H1 (cell line): ENCODE data around the gene MRPL36. TPM values are rescaled to one million over a fixed set of nuclear protein-coding genes. Genes with fewer than 3 reads are reported as not detected.

Source experiments
- CTCF ChIA-PET: fragments of 300-600 bp; sonication (Branson Sonifier 250); formaldehyde crosslinking; loops from one replicate; lab custom pipeline; 2021; ENCODE audit not compliant: partially characterized antibody; lab: Charles Lee
- POLR2A ChIA-PET: fragments of 300-600 bp; sonication (Branson Sonifier 250); formaldehyde crosslinking; loops from one replicate; lab custom pipeline; 2021; ENCODE audit warnings: inconsistent platforms; ENCODE audit not compliant: partially characterized antibody; lab: Charles Lee
- DNase-seq, 2 experiments: peaks; one replicate each; pipeline versions ENCODE4 v3.0.0 to v3.0.0-alpha.2; 2010 to 2022; ENCODE audit warnings: low spot score in 2 of 2, low read depth in 1 of 2, mixed read lengths in 1 of 2
- FAIRE-seq: peaks from 2 replicates; lab custom pipeline; 2011; peaks lifted over from hg19 to GRCh38; lab: Jason Lieb, UNC
- H2AFZ ChIP-seq: 2 replicates; pipeline ENCODE4 v1.8.1; 2012; ENCODE audit warnings: low read length, inconsistent platforms
- H2AK5ac ChIP-seq: 2 replicates; pipeline ENCODE4 v1.6.1; 2013; ENCODE audit warnings: low read depth, low read length
- H2BK120ac ChIP-seq: replicated peaks from 2 replicates; pipeline ENCODE3; 2013; ENCODE audit warnings: low read depth, low read length, inconsistent platforms
- H2BK12ac ChIP-seq: 2 replicates; pipeline ENCODE4 v1.6.1; 2013; ENCODE audit warnings: low read depth, low read length
- H2BK15ac ChIP-seq: 2 replicates; pipeline ENCODE4 v1.6.1; 2013; ENCODE audit warnings: low read length
- H2BK20ac ChIP-seq: 2 replicates; pipeline ENCODE4 v1.6.1; 2013; ENCODE audit warnings: low read length
- H2BK5ac ChIP-seq: 2 replicates; pipeline ENCODE4 v1.6.1; 2013; ENCODE audit warnings: low read depth, low read length
- H3K14ac ChIP-seq: 2 replicates; pipeline ENCODE4 v1.6.1; 2013; ENCODE audit warnings: inconsistent platforms; ENCODE audit not compliant: insufficient read length
- H3K18ac ChIP-seq: 2 replicates; pipeline ENCODE4 v1.6.1; 2013; ENCODE audit warnings: low read length; ENCODE audit errors: extremely low read depth
- H3K23ac ChIP-seq: 2 replicates; pipeline ENCODE4 v1.6.1; 2013; ENCODE audit warnings: inconsistent platforms; ENCODE audit not compliant: insufficient read length
- H3K23me2 ChIP-seq: 2 replicates; pipeline ENCODE4 v1.6.1; 2013; ENCODE audit warnings: low read depth, low read length
- H3K27ac ChIP-seq: 2 replicates; pipeline ENCODE4 v1.6.1; 2011; ENCODE audit warnings: low read depth, low read length, inconsistent platforms
- H3K27me3 ChIP-seq, 4 experiments: replicated peaks in 1 of 4; 1 replicate in 1 of 4; 2 replicates in 3 of 4; pipeline versions ENCODE4 v1.6.1 to v1.8.1; 2011 to 2013; ENCODE audit warnings: low read length in 3 of 4, mild to moderate bottlenecking in 3 of 4, inconsistent platforms in 2 of 4, mixed read lengths in 2 of 4, moderate library complexity in 1 of 4; ENCODE audit not compliant: control insufficient read depth in 3 of 4, insufficient read depth in 3 of 4; ENCODE audit errors: extremely low read depth in 1 of 4
- H3K36me3 ChIP-seq, 4 experiments: 2 replicates each; pipeline versions ENCODE4 v1.6.1 to v1.8.1; 2011 to 2013; ENCODE audit warnings: mild to moderate bottlenecking in 4 of 4, low read length in 3 of 4, moderate library complexity in 2 of 4, control low read depth in 1 of 4, inconsistent platforms in 1 of 4; ENCODE audit not compliant: insufficient read depth in 4 of 4, control insufficient read depth in 2 of 4
- H3K4ac ChIP-seq: replicated peaks from 2 replicates; pipeline ENCODE3; 2013; ENCODE audit warnings: low read length, low read depth, mixed read lengths, inconsistent platforms; ENCODE audit not compliant: insufficient read length
- H3K4me1 ChIP-seq, 4 experiments: replicated peaks in 1 of 4; 1 replicate in 1 of 4; 2 replicates in 3 of 4; pipeline versions ENCODE4 v1.6.1 to v1.8.1; 2011 to 2013; ENCODE audit warnings: low read length in 3 of 4, inconsistent platforms in 2 of 4, mixed read lengths in 1 of 4; ENCODE audit not compliant: insufficient read depth in 4 of 4, control insufficient read depth in 3 of 4
- H3K4me2 ChIP-seq, 2 experiments: 2 replicates each; pipeline versions ENCODE4 v1.6.1 to v1.8.1; 2011 to 2013; ENCODE audit warnings: low read depth in 2 of 2, low read length in 2 of 2, control low read depth in 1 of 2, inconsistent platforms in 1 of 2, mild to moderate bottlenecking in 1 of 2; ENCODE audit not compliant: insufficient read depth in 1 of 2
- H3K4me3 ChIP-seq, 4 experiments: fragments of 200-600, 300-600 bp in 1 of 4; sonication (generic), shearing (Covaris generic), sonication (Bioruptor Twin) in 1 of 4; 2 replicates each; pipeline versions ENCODE4 v1.5.1 to v1.8.1; 2011 to 2016; ENCODE audit warnings: low read length in 4 of 4, low read depth in 3 of 4, control low read depth in 2 of 4, inconsistent platforms in 2 of 4, mild to moderate bottlenecking in 2 of 4, mixed read lengths in 1 of 4, moderate library complexity in 1 of 4; ENCODE audit not compliant: insufficient read depth in 2 of 4; ENCODE audit errors: extremely low read depth in 1 of 4
- H3K56ac ChIP-seq: replicated peaks from 2 replicates; pipeline ENCODE3; 2013; ENCODE audit warnings: low read depth, mild to moderate bottlenecking, mixed read lengths, low read length, inconsistent platforms; ENCODE audit not compliant: insufficient read length
- H3K79me1 ChIP-seq: 2 replicates; pipeline ENCODE4 v1.6.1; 2013; ENCODE audit warnings: low read depth, low read length, control low read depth
- H3K79me2 ChIP-seq, 2 experiments: 2 replicates each; pipeline versions ENCODE4 v1.6.1 to v1.8.1; 2012 to 2013; ENCODE audit warnings: low read length in 2 of 2, mild to moderate bottlenecking in 2 of 2, inconsistent platforms in 1 of 2; ENCODE audit not compliant: insufficient read depth in 2 of 2, control insufficient read depth in 1 of 2
- H3K9ac ChIP-seq, 4 experiments: replicated peaks in 1 of 4; 1 replicate in 1 of 4; 2 replicates in 3 of 4; pipeline versions ENCODE4 v1.6.1 to v1.8.1; 2011 to 2013; ENCODE audit warnings: low read depth in 3 of 4, low read length in 3 of 4, control low read depth in 2 of 4, mild to moderate bottlenecking in 2 of 4, moderate library complexity in 2 of 4, inconsistent platforms in 1 of 4; ENCODE audit errors: extremely low read depth in 1 of 4
- H3K9me3 ChIP-seq, 2 experiments: 2 replicates each; pipeline versions ENCODE4 v1.6.1 to v1.8.1; 2012 to 2013; ENCODE audit warnings: mild to moderate bottlenecking in 2 of 2, moderate library complexity in 2 of 2, control low read depth in 1 of 2, inconsistent platforms in 1 of 2, low read depth in 1 of 2, low read length in 1 of 2, mixed read lengths in 1 of 2; ENCODE audit not compliant: insufficient read depth in 2 of 2
- H4K20me1 ChIP-seq, 2 experiments: replicated peaks in 1 of 2; 2 replicates each; pipeline versions ENCODE3 to v1.8.1; 2011 to 2013; ENCODE audit warnings: inconsistent platforms in 2 of 2, low read length in 2 of 2, mild to moderate bottlenecking in 1 of 2; ENCODE audit not compliant: insufficient read depth in 2 of 2, control insufficient read depth in 1 of 2
- H4K5ac ChIP-seq: 2 replicates; pipeline ENCODE4 v1.6.1; 2013; ENCODE audit warnings: low read length, low read depth, mixed read lengths, inconsistent platforms; ENCODE audit not compliant: insufficient read length
- H4K8ac ChIP-seq: 2 replicates; pipeline ENCODE4 v1.8.0; 2013; ENCODE audit warnings: mild to moderate bottlenecking, moderate library complexity, low read length, inconsistent platforms; ENCODE audit not compliant: insufficient read depth; ENCODE audit errors: extremely low read depth
- H4K91ac ChIP-seq: replicated peaks from 2 replicates; pipeline ENCODE3; 2013; ENCODE audit warnings: low read length, mixed read lengths, inconsistent platforms; ENCODE audit not compliant: insufficient read length
- CREB1 ChIP-seq: IDR thresholded peaks from 2 replicates; pipeline ENCODE4 v1.6.1; 2012; ENCODE audit warnings: inconsistent platforms
- EP300 ChIP-seq, 2 experiments: IDR thresholded peaks; 1 replicate in 1 of 2; 2 replicates in 1 of 2; pipeline ENCODE4 v1.6.1; 2011 to 2012; ENCODE audit warnings: low read depth in 2 of 2, low read length in 2 of 2, mild to moderate bottlenecking in 2 of 2, borderline replicate concordance in 1 of 2, inconsistent platforms in 1 of 2, moderate library complexity in 1 of 2
- POLR2AphosphoS5 ChIP-seq: IDR thresholded peaks from 2 replicates; pipeline ENCODE4 v1.6.1; 2011; ENCODE audit warnings: low read depth, low read length
- POU5F1 ChIP-seq: IDR thresholded peaks from 2 replicates; pipeline ENCODE4 v1.6.1; 2011; ENCODE audit warnings: low read depth, mild to moderate bottlenecking, low read length, moderate library complexity
- RAD21 ChIP-seq, 2 experiments: IDR thresholded peaks in 1 of 2; conservative IDR thresholded peaks in 1 of 2; 2 replicates each; pipeline ENCODE4 v1.6.1; 2011; ENCODE audit warnings: low read depth in 2 of 2, low read length in 2 of 2, improper control_type of control experiment in 1 of 2, inconsistent platforms in 1 of 2, mild to moderate bottlenecking in 1 of 2, moderate library complexity in 1 of 2
- SP1 ChIP-seq: IDR thresholded peaks from 2 replicates; pipeline ENCODE4 v1.6.1; 2011; ENCODE audit warnings: low read depth, low read length
- TBP ChIP-seq: IDR thresholded peaks from 2 replicates; pipeline ENCODE4 v1.6.1; 2011; ENCODE audit warnings: low read depth, low read length, improper control_type of control experiment
- ZNF274 ChIP-seq: IDR thresholded peaks from 2 replicates; pipeline ENCODE4 v1.7.0; 2012; ENCODE audit warnings: low read length, borderline replicate concordance; ENCODE audit errors: extremely low read depth
- WGBS, 2 experiments: shearing (Covaris generic) in 1 of 2; methylation state at CpG; one replicate each; pipeline versions ENCODE4 v1.1.6 to v1.1.7; 2013 to 2015; ENCODE audit warnings: low lambda C conversion rate in 2 of 2, mixed read lengths in 2 of 2, inconsistent platforms in 1 of 2, low coverage in 1 of 2, missing lambda C conversion rate in 1 of 2; ENCODE audit not compliant: insufficient replicate concordance in 2 of 2, insufficient coverage in 1 of 2, insufficient read length in 1 of 2; ENCODE audit errors: extremely low coverage in 1 of 2, missing lambda C conversion rate in 1 of 2; 5-methylcytosine and 5-hydroxymethylcytosine counted together
- polyA plus RNA-seq, 7 experiments: library from polyadenylated mRNA; depleted of rRNA in 3 of 7; stranded (reverse) in 5 of 7; unstranded in 2 of 7; fragments of >200 nt in 5 of 7; fragments of 200-250 nt in 2 of 7; gene quantifications; 1 replicate in 5 of 7; 2 replicates in 1 of 7; 4 replicates in 1 of 7; pipeline versions ENCODE4 v1.2.1 to v1.2.3, GENCODE V29; 2011 to 2013; ENCODE audit warnings: missing spikeins in 2 of 7, mixed read lengths in 2 of 7
- total RNA-seq: library from RNA; stranded (reverse); fragmentation: NEBNext Ultra II Directional; extraction: Animal tissue kit (Norgen Biotek cat#: 25700); gene quantifications from 2 replicates; pipeline ENCODE4 v1.2.1, GENCODE V29; 2021
- TF ChIP-seq, protein P1 (sequence below): IDR thresholded peaks from 2 replicates; pipeline ENCODE4 v1.6.1; 2012; ENCODE audit warnings: inconsistent platforms

Gene MRPL36
- total and polyA plus RNA-seq, 2 of the 8 experiments (the other 6 are each of a cell fraction or from before 2014, with no cell fraction given): 56.3 to 81.5 TPM

DNA sequence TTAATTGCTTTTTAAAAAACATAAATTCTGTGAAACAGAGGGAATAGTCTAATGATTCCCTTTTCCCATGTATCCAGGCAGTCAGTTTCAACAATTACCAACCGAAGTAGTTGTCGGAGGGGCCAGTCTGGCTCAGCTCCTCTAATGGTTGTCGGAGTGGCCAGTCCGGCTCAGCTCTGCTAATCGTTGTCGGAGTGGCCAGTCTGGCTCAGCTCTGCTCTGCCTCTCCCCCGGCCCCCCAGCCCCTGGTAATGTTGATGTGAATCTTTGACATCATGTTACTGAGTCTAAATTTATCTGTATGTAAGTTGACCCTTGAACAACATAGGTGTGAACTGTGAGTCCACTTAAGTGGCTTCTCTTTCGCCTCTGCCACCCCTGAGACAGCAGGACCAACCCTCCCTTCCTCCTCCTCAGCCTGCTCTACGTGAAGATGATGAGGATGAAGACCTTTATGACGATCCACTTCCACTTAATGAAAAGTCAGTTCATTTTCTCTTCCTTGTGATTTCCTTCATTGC lies 11.0 kb upstream of the MRPL36 start:
- H2BK15ac ChIP-seq: no peak overlapping the region
- no peak overlapping the region for H2BK120ac ChIP-seq
- H2BK20ac ChIP-seq: no peak overlapping the region
- H3K9me3 ChIP-seq: no peaks in the 10 kb centered on the region
- H3K23ac ChIP-seq: no peak overlapping the region
- no peak overlapping the region for H3K56ac ChIP-seq
- peaks cover 11% of the 10 kb centered on the region for H3K79me1 ChIP-seq
- no peak overlapping the region for H3K4me3 ChIP-seq
- H3K9ac ChIP-seq: no peak overlapping the region
- H2BK12ac ChIP-seq: no peak overlapping the region
- H4K20me1 ChIP-seq: peaks cover 8 to 43% of the 10 kb centered on the region in 2 experiments
- no peak overlapping the region for H3K14ac ChIP-seq
- H3K27ac ChIP-seq: no peak overlapping the region
- WGBS, 2 experiments: 90% methylated on average over 10 of the region's 10 CpGs; no CpG with 5 or more reads in 1 of the 2 experiments
- FAIRE-seq (no peak), DNase-seq (no peak)
- no peak overlapping the region for H4K8ac ChIP-seq
- no peaks in the 10 kb centered on the region for H3K4me1 ChIP-seq
- H3K36me3 ChIP-seq: peaks cover 29 to 79% (median 57%) of the 10 kb centered on the region in 4 experiments
- CTCF ChIA-PET: interaction anchor here (0.6 to 1.4 kb wide), 5 partner anchors 11 to 162 kb away, joined by 3 read pairs; partner anchors contain the start of gene MRPL36
- H3K18ac ChIP-seq: no peak overlapping the region
- H3K4me2 ChIP-seq: no peak overlapping the region
- H4K5ac ChIP-seq: no peak overlapping the region
- H3K79me2 ChIP-seq: peaks cover 7 to 67% of the 10 kb centered on the region in 2 experiments; a peak in 3 of 4 replicates
- H2AFZ ChIP-seq: no peak overlapping the region
- POLR2A ChIA-PET: interaction anchor here (0.9 to 1.9 kb wide), 3 partner anchors 9 to 10 kb away, joined by 4 to 5 read pairs (median 4); partner anchors contain the start of gene NDUFS6
- H2AK5ac ChIP-seq: no peak overlapping the region
- no peaks in the 10 kb centered on the region for H3K27me3 ChIP-seq
- no peak for TF ChIP-seq POU5F1
- TF ChIP-seq, protein P1, sequence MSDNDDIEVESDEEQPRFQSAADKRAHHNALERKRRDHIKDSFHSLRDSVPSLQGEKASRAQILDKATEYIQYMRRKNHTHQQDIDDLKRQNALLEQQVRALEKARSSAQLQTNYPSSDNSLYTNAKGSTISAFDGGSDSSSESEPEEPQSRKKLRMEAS: no peak
- TF ChIP-seq SP1: no peak
- TF ChIP-seq EP300 (IDR thresholded peaks at IDR 0.05; ENCODE audit: borderline replicate concordance in 1 of 2, low read depth in 2 of 2, low read length in 2 of 2): no peak
- TF ChIP-seq POLR2AphosphoS5: no peak
- TF ChIP-seq CREB1: no peak
- TF ChIP-seq TBP: no peak
- no peak for TF ChIP-seq ZNF274
- TF ChIP-seq RAD21 (IDR thresholded peaks at IDR 0.05 in 1 of 2, conservative IDR thresholded peaks at IDR 0.05 in 1 of 2; ENCODE audit: low read depth in 2 of 2, low read length in 2 of 2): no peak
- TF ChIP-seq, all 59 proteins: peak for 0
- Histone ChIP-seq H4K91ac (no peak overlapping the region), H3K23me2 (no peaks in the 10 kb centered on the region), H2BK5ac (no peak overlapping the region), H3K4ac (no peak overlapping the region)
